Liver (tissue), 3 donors: ENCODE data around the gene ATP11C.

Experiments
- CTCF ChIP-seq: fragments of 150-350 bp; IDR thresholded peaks from 2 replicates; pipeline ENCODE4 v1.5.1; 2017; ENCODE audit warnings: improper control_type of control experiment, low read depth, low read length; ENCODE audit not compliant: missing input control
- JUND ChIP-seq, 2 donors: IDR thresholded peaks; 2 replicates each; pipeline ENCODE4 v1.6.1; 2016; ENCODE audit warnings: antibody characterized with exemption in 2 of 2
- NR2F2 ChIP-seq: IDR thresholded peaks from 2 replicates; pipeline ENCODE4 v1.6.1; 2016; ENCODE audit warnings: antibody characterized with exemption
- RAD21 ChIP-seq, 2 donors: IDR thresholded peaks; 2 replicates each; pipeline ENCODE4 v1.6.1; 2016; ENCODE audit warnings: antibody characterized with exemption in 2 of 2, mild to moderate bottlenecking in 2 of 2
- TAF1 ChIP-seq: conservative IDR thresholded peaks from 2 replicates; pipeline ENCODE4 v1.6.1; 2016; ENCODE audit warnings: antibody characterized with exemption, mild to moderate bottlenecking
- TF ChIP-seq, protein P1 (sequence below): IDR thresholded peaks from 2 replicates; pipeline ENCODE4 v1.6.1; 2016; ENCODE audit warnings: antibody characterized with exemption
- TF ChIP-seq, protein P2 (sequence below): IDR thresholded peaks from 2 replicates; pipeline ENCODE4 v1.6.1; 2016; ENCODE audit warnings: antibody characterized with exemption
- donor health status: healthy.
- donor health status: healthy.

- TF ChIP-seq CTCF (no peak), NR2F2 (no peak), RAD21 (IDR thresholded peaks at IDR 0.05) (no peak), JUND (IDR thresholded peaks at IDR 0.05) (no peak), TAF1 (no peak)
- TF ChIP-seq, protein P1, sequence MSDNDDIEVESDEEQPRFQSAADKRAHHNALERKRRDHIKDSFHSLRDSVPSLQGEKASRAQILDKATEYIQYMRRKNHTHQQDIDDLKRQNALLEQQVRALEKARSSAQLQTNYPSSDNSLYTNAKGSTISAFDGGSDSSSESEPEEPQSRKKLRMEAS: no peak
- TF ChIP-seq, protein P2, sequence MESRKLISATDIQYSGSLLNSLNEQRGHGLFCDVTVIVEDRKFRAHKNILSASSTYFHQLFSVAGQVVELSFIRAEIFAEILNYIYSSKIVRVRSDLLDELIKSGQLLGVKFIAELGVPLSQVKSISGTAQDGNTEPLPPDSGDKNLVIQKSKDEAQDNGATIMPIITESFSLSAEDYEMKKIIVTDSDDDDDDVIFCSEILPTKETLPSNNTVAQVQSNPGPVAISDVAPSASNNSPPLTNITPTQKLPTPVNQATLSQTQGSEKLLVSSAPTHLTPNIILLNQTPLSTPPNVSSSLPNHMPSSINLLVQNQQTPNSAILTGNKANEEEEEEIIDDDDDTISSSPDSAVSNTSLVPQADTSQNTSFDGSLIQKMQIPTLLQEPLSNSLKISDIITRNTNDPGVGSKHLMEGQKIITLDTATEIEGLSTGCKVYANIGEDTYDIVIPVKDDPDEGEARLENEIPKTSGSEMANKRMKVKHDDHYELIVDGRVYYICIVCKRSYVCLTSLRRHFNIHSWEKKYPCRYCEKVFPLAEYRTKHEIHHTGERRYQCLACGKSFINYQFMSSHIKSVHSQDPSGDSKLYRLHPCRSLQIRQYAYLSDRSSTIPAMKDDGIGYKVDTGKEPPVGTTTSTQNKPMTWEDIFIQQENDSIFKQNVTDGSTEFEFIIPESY: no peak
These were observed 1.2 kb downstream of the ATP11C start for GRCh38 chrX:139931646-139932072.
